Calu3 (cell line): Measurements from ENCODE around the gene MIDN. TPM values are rescaled to one million over a fixed set of nuclear protein-coding genes. Genes with fewer than 3 reads are reported as not detected.

Experiments used
- BruUV-seq: library from RNA; stranded (reverse); fragments of 400-500 nt; replicated peaks from 2 replicates; lab custom pipeline; 2021; lab: Mats Ljungman, UMichigan
- CTCF ChIA-PET: fragments of 300-600 bp; sonication (Branson Sonifier 250); formaldehyde crosslinking; loops from one replicate; lab custom pipeline; 2022; ENCODE audit warnings: antibody characterized with exemption; lab: Charles Lee
- DNase-seq: peaks from one replicate; pipeline ENCODE4 v3.0.0; 2022
- H3K27ac Mint-ChIP-seq: one replicate; pipeline ENCODE4 v1.8.0; 2022; ENCODE audit warnings: mixed read lengths; ENCODE audit not compliant: unreplicated experiment
- H3K27me3 Mint-ChIP-seq: one replicate; pipeline ENCODE4 v1.8.0; 2022; ENCODE audit warnings: mixed read lengths; ENCODE audit not compliant: unreplicated experiment
- H3K36me3 Mint-ChIP-seq: one replicate; pipeline ENCODE4 v1.8.0; 2022; ENCODE audit warnings: mild to moderate bottlenecking, moderate library complexity, mixed read lengths; ENCODE audit not compliant: insufficient read depth, unreplicated experiment
- H3K4me1 Mint-ChIP-seq: one replicate; pipeline ENCODE4 v1.8.0; 2022; ENCODE audit warnings: mild to moderate bottlenecking, low read depth, mixed read lengths; ENCODE audit not compliant: unreplicated experiment
- H3K4me3 Mint-ChIP-seq: one replicate; pipeline ENCODE4 v1.8.0; 2022; ENCODE audit warnings: mild to moderate bottlenecking, low read depth, moderate library complexity, mixed read lengths; ENCODE audit not compliant: unreplicated experiment
- H3K9me3 Mint-ChIP-seq: one replicate; pipeline ENCODE4 v1.8.0; 2022; ENCODE audit warnings: low read depth, mixed read lengths; ENCODE audit not compliant: unreplicated experiment
- CTCF ChIP-seq: fragments of 200-600 bp; IDR thresholded peaks from one replicate; pipeline ENCODE4 v1.8.0; 2022; ENCODE audit warnings: antibody characterized with exemption; ENCODE audit not compliant: unreplicated experiment
- intact Hi-C: fragments of 100-400 bp; cut with micrococcal nuclease; formaldehyde crosslinking; loops from one replicate; pipeline ENCODE4 v1.10.0; 2022; ENCODE audit not compliant: unreplicated experiment
- total RNA-seq: library from RNA; stranded (reverse); gene quantifications from 2 replicates; pipeline ENCODE4 v1.2.3, GENCODE V29; 2022

MIDN gene
- total RNA-seq, 1 experiment from 2014 or later, result 61.8 TPM

GRCh38 chr19:1216756-1217155 lies 31.6 kb upstream of the MIDN start:
- no peak for TF ChIP-seq CTCF
- Mint-ChIP-seq H3K4me1 (no peaks in the 10 kb centered on the region), H3K27me3 (no peaks in the 10 kb centered on the region), H3K4me3 (no peak overlapping the region), H3K36me3 (peaks cover 15% of the 10 kb centered on the region), H3K9me3 (no peaks in the 10 kb centered on the region), H3K27ac (no peak overlapping the region)
- intact Hi-C loops, result no loop called here
- no peak for DNase-seq
- CTCF ChIA-PET, result no interaction called here
- no TSS peak for BruUV-seq

GRCh38 chr19:1217366-1217765 lies 31.0 kb upstream of the MIDN start:
- intact Hi-C loops, result no loop called here
- no peak for DNase-seq
- no peak for TF ChIP-seq CTCF
- Mint-ChIP-seq H3K4me1 (no peaks in the 10 kb centered on the region), H3K27me3 (no peaks in the 10 kb centered on the region), H3K9me3 (no peaks in the 10 kb centered on the region), H3K4me3 (no peak overlapping the region), H3K27ac (no peak overlapping the region), H3K36me3 (peaks cover 15% of the 10 kb centered on the region)
- no TSS peak for BruUV-seq
- CTCF ChIA-PET, result no interaction called here

- H3K4me1 Mint-ChIP-seq, result no peaks in the 10 kb centered on the region
- H3K9me3 Mint-ChIP-seq, result no peaks in the 10 kb centered on the region
- H3K27me3 Mint-ChIP-seq, result no peaks in the 10 kb centered on the region
- intact Hi-C loops, result no loop called here
- DNase-seq, result no peak
- H3K36me3 Mint-ChIP-seq, result peaks cover 5% of the 10 kb centered on the region
- no peak for TF ChIP-seq CTCF
- no TSS peak for BruUV-seq
- no peak overlapping the region for H3K4me3 Mint-ChIP-seq
- no peak overlapping the region for H3K27ac Mint-ChIP-seq
- CTCF ChIA-PET, result no interaction called here
These were observed 29.4 kb upstream of the MIDN start for GRCh38 chr19:1218751-1219567.

GRCh38 chr19:1219786-1220476 lies 28.5 kb upstream of the MIDN start:
- no peak overlapping the region for H3K27ac Mint-ChIP-seq
- CTCF ChIA-PET, result no interaction called here

More at GRCh38 chr19:1219786-1220476, 28.5 kb upstream of the MIDN start:
- BruUV-seq, result no TSS peak
- Mint-ChIP-seq H3K4me1 (no peaks in the 10 kb centered on the region), H3K27me3 (no peaks in the 10 kb centered on the region), H3K36me3 (no peaks in the 10 kb centered on the region), H3K4me3 (no peak overlapping the region), H3K9me3 (no peaks in the 10 kb centered on the region)
- intact Hi-C loops, result no loop called here
- TF ChIP-seq CTCF, result no peak
- no peak for DNase-seq
